Hepatocyte (in vitro differentiated cells): ENCODE data around the gene METRNL.

Source experiments
- EZH2 ChIP-seq: fragments of 200-600 bp; sonication (generic); IDR thresholded peaks from 2 replicates; pipeline ENCODE4 v1.6.1; 2016; ENCODE audit warnings: antibody characterized with exemption, mild to moderate bottlenecking, borderline replicate concordance
- TF ChIP-seq, protein P1 (sequence below): fragments of 200-600 bp; sonication (generic); IDR thresholded peaks from 2 replicates; pipeline ENCODE4 v1.5.1; 2016; ENCODE audit warnings: antibody characterized with exemption, mild to moderate bottlenecking; ENCODE audit not compliant: poor library complexity

DNA sequence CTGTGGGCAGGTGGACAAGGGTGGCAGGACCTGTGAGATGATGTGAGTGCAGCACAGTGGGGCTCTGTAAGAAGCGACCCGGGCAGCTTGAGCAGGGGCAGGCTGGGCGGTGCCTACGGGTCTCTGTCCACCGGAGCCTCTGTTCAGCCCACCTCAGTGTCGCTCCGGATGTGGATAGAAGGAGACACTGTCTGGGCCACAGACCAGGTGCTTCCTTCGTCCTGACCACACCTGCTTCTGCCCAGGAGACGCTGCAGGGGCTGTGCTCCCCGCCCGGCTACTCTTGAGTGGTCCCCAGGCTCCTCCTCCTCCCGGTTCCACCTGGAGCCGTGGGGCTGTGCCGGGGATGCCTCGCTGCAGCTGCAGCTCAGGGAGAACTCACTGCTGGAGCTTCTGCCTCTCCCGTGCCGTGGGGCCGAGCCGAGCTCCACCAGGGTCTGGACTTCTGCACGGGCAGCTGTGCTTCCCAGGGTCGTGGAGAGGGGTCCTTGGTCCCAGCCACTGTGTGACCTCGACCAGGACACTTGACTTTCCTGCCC, 21.5 kb downstream of the METRNL start:
- TF ChIP-seq, protein P1, sequence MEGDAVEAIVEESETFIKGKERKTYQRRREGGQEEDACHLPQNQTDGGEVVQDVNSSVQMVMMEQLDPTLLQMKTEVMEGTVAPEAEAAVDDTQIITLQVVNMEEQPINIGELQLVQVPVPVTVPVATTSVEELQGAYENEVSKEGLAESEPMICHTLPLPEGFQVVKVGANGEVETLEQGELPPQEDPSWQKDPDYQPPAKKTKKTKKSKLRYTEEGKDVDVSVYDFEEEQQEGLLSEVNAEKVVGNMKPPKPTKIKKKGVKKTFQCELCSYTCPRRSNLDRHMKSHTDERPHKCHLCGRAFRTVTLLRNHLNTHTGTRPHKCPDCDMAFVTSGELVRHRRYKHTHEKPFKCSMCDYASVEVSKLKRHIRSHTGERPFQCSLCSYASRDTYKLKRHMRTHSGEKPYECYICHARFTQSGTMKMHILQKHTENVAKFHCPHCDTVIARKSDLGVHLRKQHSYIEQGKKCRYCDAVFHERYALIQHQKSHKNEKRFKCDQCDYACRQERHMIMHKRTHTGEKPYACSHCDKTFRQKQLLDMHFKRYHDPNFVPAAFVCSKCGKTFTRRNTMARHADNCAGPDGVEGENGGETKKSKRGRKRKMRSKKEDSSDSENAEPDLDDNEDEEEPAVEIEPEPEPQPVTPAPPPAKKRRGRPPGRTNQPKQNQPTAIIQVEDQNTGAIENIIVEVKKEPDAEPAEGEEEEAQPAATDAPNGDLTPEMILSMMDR: no peak
- TF ChIP-seq EZH2: no peak
